ENCODE measurements around the gene HAPLN2. TPM values are rescaled to one million over a fixed set of nuclear protein-coding genes. Genes with fewer than 3 reads are reported as not detected.

The HAPLN2 gene
- total RNA-seq, 2 donors from 2014 or later: 1.2 TPM; not detected in 1

- H3K27me3 ChIP-seq (replicated peaks; ENCODE audit: insufficient read depth): peaks cover 16% of the 10 kb centered on the region
- no peak for ATAC-seq (ENCODE audit: insufficient number of reproducible peaks, low FRiP score, low read depth)
- H3K36me3 ChIP-seq: no peaks in the 10 kb centered on the region
- no peak for DNase-seq (ENCODE audit: low spot score)
- no peak overlapping the region for H3K27ac ChIP-seq
- H3K9me3 ChIP-seq: no peaks in the 10 kb centered on the region
- TF ChIP-seq CTCF (IDR thresholded peaks at IDR 0.05): no peak
- H3K4me1 ChIP-seq (ENCODE audit: control insufficient read depth in 1 of 2, low read depth in 2 of 2): peaks cover 8 to 10% of the 10 kb centered on the region in 2 donors
- H3K4me3 ChIP-seq: peak overlapping the region; percentile 61
These were observed 21.9 kb downstream of the HAPLN2 start for GRCh38 chr1:156640842-156641706.

GRCh38 chr1:156641761-156642264 lies 22.6 kb downstream of the HAPLN2 start, which contains the start of gene BCAN:
TSS of gene BCAN (plus strand) at chr1:156642117. CDS start at chr1:156646055, 3,938 bp downstream.
- ATAC-seq (ENCODE audit: insufficient number of reproducible peaks, low FRiP score, low read depth) (no peak), DNase-seq (ENCODE audit: low spot score) (no peak)
- H3K4me1 ChIP-seq (ENCODE audit: control insufficient read depth in 1 of 2, low read depth in 2 of 2): peaks cover 8 to 10% of the 10 kb centered on the region in 2 donors
- H3K4me3 ChIP-seq: peak within 1 kb of the TSS; percentile 61
- no peaks in the 10 kb centered on the region for H3K36me3 ChIP-seq
- no peaks in the 10 kb centered on the region for H3K9me3 ChIP-seq
- no peak for TF ChIP-seq CTCF (IDR thresholded peaks at IDR 0.05)
- H3K27ac ChIP-seq: no peak within 1 kb of the TSS
- peaks cover 16% of the 10 kb centered on the region for H3K27me3 ChIP-seq (replicated peaks; ENCODE audit: insufficient read depth)

- Histone ChIP-seq H3K27ac (no peak overlapping the region), H3K9me3 (no peaks in the 10 kb centered on the region), H3K36me3 (no peaks in the 10 kb centered on the region), H3K4me1 (ENCODE audit: control insufficient read depth in 1 of 2, low read depth in 2 of 2) (peaks cover 8 to 10% of the 10 kb centered on the region in 2 donors), H3K4me3 (peak overlapping the region; percentile 61), H3K27me3 (replicated peaks; ENCODE audit: insufficient read depth) (peaks cover 16% of the 10 kb centered on the region)
- no peak for TF ChIP-seq CTCF (IDR thresholded peaks at IDR 0.05)
- ATAC-seq (ENCODE audit: insufficient number of reproducible peaks, low FRiP score, low read depth) (no peak), DNase-seq (ENCODE audit: low spot score) (no peak)
These were observed 23.2 kb downstream of the HAPLN2 start for GRCh38 chr1:156642265-156643048.

- ATAC-seq (ENCODE audit: insufficient number of reproducible peaks, low FRiP score, low read depth): no peak
- Histone ChIP-seq H3K36me3 (no peaks in the 10 kb centered on the region), H3K4me3 (no peak overlapping the region), H3K9me3 (no peaks in the 10 kb centered on the region), H3K27ac (no peak overlapping the region), H3K27me3 (replicated peaks; ENCODE audit: insufficient read depth) (peaks cover 16% of the 10 kb centered on the region), H3K4me1 (ENCODE audit: control insufficient read depth in 1 of 2, low read depth in 2 of 2) (peaks cover 8 to 10% of the 10 kb centered on the region in 2 donors)
- TF ChIP-seq CTCF (IDR thresholded peaks at IDR 0.05): no peak
- no peak for DNase-seq (ENCODE audit: low spot score)
These were observed 24.0 kb downstream of the HAPLN2 start for GRCh38 chr1:156643049-156643777.

Measured in thoracic aorta (tissue), 2 donors.